BLaER1 treated with 17β-estradiol and CSF1 and Interleukin-3, amounts not matched to agents 10 nM and 100 nM (cell line): ENCODE results near the gene ANKRD22.

Experiments
- H3K27ac ChIP-seq, 11 experiments: shearing (Covaris generic); formaldehyde crosslinking; 2 replicates each; pipeline ENCODE4 v1.8.1; 2022
- H3K27me3 ChIP-seq, 11 experiments: shearing (Covaris generic); formaldehyde crosslinking; 2 replicates each; pipeline ENCODE4 v1.8.1; 2022
- H3K36me3 ChIP-seq, 11 experiments: shearing (Covaris generic); formaldehyde crosslinking; 2 replicates each; pipeline ENCODE4 v1.8.1; 2022
- H3K4me1 ChIP-seq, 10 experiments: shearing (Covaris generic); formaldehyde crosslinking; 2 replicates each; pipeline ENCODE4 v1.8.1; 2022
- H3K4me2 ChIP-seq, 11 experiments: shearing (Covaris generic); formaldehyde crosslinking; 2 replicates each; pipeline ENCODE4 v1.8.1; 2022
- H3K4me3 ChIP-seq, 10 experiments: shearing (Covaris generic); formaldehyde crosslinking; 2 replicates each; pipeline ENCODE4 v1.8.1; 2022
- H3K9ac ChIP-seq, 11 experiments: shearing (Covaris generic); formaldehyde crosslinking; 2 replicates each; pipeline ENCODE4 v1.8.1; 2022
- H3K9me3 ChIP-seq, 11 experiments: shearing (Covaris generic); formaldehyde crosslinking; replicated peaks in 1 of 11; 2 replicates each; pipeline ENCODE4 v1.8.1; 2022
- H4K20me1 ChIP-seq, 11 experiments: shearing (Covaris generic); formaldehyde crosslinking; 2 replicates each; pipeline ENCODE4 v1.8.1; 2022
- Cebpa-rat ChIP-seq, 11 experiments: shearing (Covaris generic); IDR thresholded peaks; 2 replicates each; pipeline ENCODE4 v1.8.1; 2022

Gene ANKRD22

GRCh38 chr10:88826388-88826787 is 25.3 kb downstream of the ANKRD22 start:
- Histone ChIP-seq H3K4me2 (no peak overlapping the region), H3K9ac (no peak overlapping the region), H3K4me1 (peaks cover 0 to 29% (median 9%) of the 10 kb centered on the region in 10 experiments; a peak in 13 of 20 replicates), H3K9me3 (no peaks in the 10 kb centered on the region), H4K20me1 (no peaks in the 10 kb centered on the region), H3K27me3 (peaks cover 0 to 10% (median 7%) of the 10 kb centered on the region in 11 experiments; a peak in 12 of 22 replicates), H3K4me3 (no peak overlapping the region), H3K36me3 (peaks cover 0 to 52% (median 0%) of the 10 kb centered on the region in 11 experiments; a peak in 4 of 22 replicates), H3K27ac (no peak overlapping the region)
- no peak for TF ChIP-seq Cebpa-rat (IDR thresholded peaks at IDR 0.05)

GRCh38 chr10:88820748-88821401 is 30.8 kb downstream of the ANKRD22 start:
- no peak overlapping the region for H3K9ac ChIP-seq
- H3K27me3 ChIP-seq, result no peaks in the 10 kb centered on the region
- no peak overlapping the region for H3K27ac ChIP-seq
- no peaks in the 10 kb centered on the region; a peak in 1 of 20 replicates for H3K4me1 ChIP-seq
- TF ChIP-seq Cebpa-rat (IDR thresholded peaks at IDR 0.05), result no peak
- H3K9me3 ChIP-seq, result no peaks in the 10 kb centered on the region
- no peak overlapping the region for H3K4me2 ChIP-seq
- no peak overlapping the region for H3K4me3 ChIP-seq
- no peaks in the 10 kb centered on the region for H4K20me1 ChIP-seq
- H3K36me3 ChIP-seq, result peaks cover 0 to 18% (median 0%) of the 10 kb centered on the region in 11 experiments; a peak in 4 of 22 replicates

- Histone ChIP-seq H3K27me3 (no peaks in the 10 kb centered on the region), H3K36me3 (peaks cover 0 to 10% (median 0%) of the 10 kb centered on the region in 11 experiments; a peak in 4 of 22 replicates), H3K4me3 (no peak overlapping the region), H4K20me1 (no peaks in the 10 kb centered on the region), H3K4me2 (no peak overlapping the region), H3K9ac (no peak overlapping the region), H3K4me1 (no peaks in the 10 kb centered on the region), H3K9me3 (no peaks in the 10 kb centered on the region), H3K27ac (no peak overlapping the region)
- no peak for TF ChIP-seq Cebpa-rat (IDR thresholded peaks at IDR 0.05)
These were observed 32.4 kb downstream of the ANKRD22 start for GRCh38 chr10:88819290-88819689.

- no peak for TF ChIP-seq Cebpa-rat (IDR thresholded peaks at IDR 0.05)
- no peaks in the 10 kb centered on the region for H4K20me1 ChIP-seq
- H3K4me2 ChIP-seq, result no peak overlapping the region
These were observed 38.4 kb downstream of the ANKRD22 start for GRCh38 chr10:88813200-88813599.

GRCh38 chr10:88810196-88810961 is 41.3 kb downstream of the ANKRD22 start:
- Histone ChIP-seq H3K27ac (no peak overlapping the region), H3K4me2 (no peak overlapping the region), H3K9ac (no peak overlapping the region), H4K20me1 (no peaks in the 10 kb centered on the region), H3K4me3 (no peak overlapping the region), H3K36me3 (no peaks in the 10 kb centered on the region), H3K4me1 (no peaks in the 10 kb centered on the region), H3K9me3 (no peaks in the 10 kb centered on the region), H3K27me3 (no peaks in the 10 kb centered on the region)
- no peak for TF ChIP-seq Cebpa-rat (IDR thresholded peaks at IDR 0.05)

More at GRCh38 chr10:88813200-88813599, 38.4 kb downstream of the ANKRD22 start:
- H3K9ac ChIP-seq, result no peak overlapping the region
- H3K4me3 ChIP-seq, result no peak overlapping the region
- H3K36me3 ChIP-seq, result no peaks in the 10 kb centered on the region
- H3K4me1 ChIP-seq, result no peaks in the 10 kb centered on the region
- H3K27me3 ChIP-seq, result no peaks in the 10 kb centered on the region
- no peak overlapping the region for H3K27ac ChIP-seq
- no peaks in the 10 kb centered on the region for H3K9me3 ChIP-seq

GRCh38 chr10:88809621-88810020 is 42.0 kb downstream of the ANKRD22 start:
- TF ChIP-seq Cebpa-rat (IDR thresholded peaks at IDR 0.05), result no peak
- H3K4me3 ChIP-seq, result no peak overlapping the region
- H3K4me1 ChIP-seq, result no peaks in the 10 kb centered on the region
- no peaks in the 10 kb centered on the region for H3K9me3 ChIP-seq
- no peaks in the 10 kb centered on the region for H3K27me3 ChIP-seq
- H3K27ac ChIP-seq, result no peak overlapping the region
- no peak overlapping the region for H3K4me2 ChIP-seq
- no peaks in the 10 kb centered on the region for H3K36me3 ChIP-seq
- no peaks in the 10 kb centered on the region for H4K20me1 ChIP-seq
- no peak overlapping the region for H3K9ac ChIP-seq

- H3K36me3 ChIP-seq, result no peaks in the 10 kb centered on the region
- no peaks in the 10 kb centered on the region for H3K9me3 ChIP-seq
- no peak for TF ChIP-seq Cebpa-rat (IDR thresholded peaks at IDR 0.05)
- no peak overlapping the region for H3K4me3 ChIP-seq
- H3K4me1 ChIP-seq, result no peaks in the 10 kb centered on the region
- no peak overlapping the region for H3K4me2 ChIP-seq
- no peaks in the 10 kb centered on the region for H3K27me3 ChIP-seq
- H3K27ac ChIP-seq, result no peak overlapping the region
- no peaks in the 10 kb centered on the region for H4K20me1 ChIP-seq
- no peak overlapping the region for H3K9ac ChIP-seq
These were observed 45.7 kb downstream of the ANKRD22 start for GRCh38 chr10:88805924-88806323.

- Histone ChIP-seq H3K9me3 (no peaks in the 10 kb centered on the region), H3K36me3 (no peaks in the 10 kb centered on the region), H3K4me3 (no peak overlapping the region), H3K9ac (no peak overlapping the region), H3K27me3 (no peaks in the 10 kb centered on the region), H4K20me1 (no peaks in the 10 kb centered on the region), H3K27ac (no peak overlapping the region), H3K4me2 (no peak overlapping the region), H3K4me1 (no peaks in the 10 kb centered on the region)
- no peak for TF ChIP-seq Cebpa-rat (IDR thresholded peaks at IDR 0.05)
These were observed 46.3 kb downstream of the ANKRD22 start for GRCh38 chr10:88805361-88805760.

- Histone ChIP-seq H4K20me1 (no peaks in the 10 kb centered on the region), H3K4me1 (no peaks in the 10 kb centered on the region), H3K4me2 (no peak overlapping the region), H3K27ac (no peak overlapping the region), H3K36me3 (no peaks in the 10 kb centered on the region), H3K9ac (no peak overlapping the region), H3K27me3 (no peaks in the 10 kb centered on the region), H3K9me3 (no peaks in the 10 kb centered on the region), H3K4me3 (no peak overlapping the region)
- no peak for TF ChIP-seq Cebpa-rat (IDR thresholded peaks at IDR 0.05)
These were observed 47.4 kb downstream of the ANKRD22 start for GRCh38 chr10:88804083-88804812.
